ENCODE measurements around the gene DEK.

- no peak for TF ChIP-seq CTCF (IDR thresholded peaks at IDR 0.05; ENCODE audit: insufficient read depth, low read length)
- no peak for TF ChIP-seq POLR2AphosphoS5 (IDR thresholded peaks at IDR 0.05; ENCODE audit: low read depth)
These were observed 29.0 kb upstream of the DEK start for GRCh38 chr6:18293076-18293904.
